Breast epithelium (tissue), 3 donors: ENCODE data around the gene APLN.

Source experiments
- POLR2A ChIP-seq: fragments of 450-650 bp; IDR thresholded peaks from one replicate; pipeline ENCODE4 v1.6.1; 2016; ENCODE audit warnings: antibody characterized with exemption, mild to moderate bottlenecking, moderate library complexity
- TF ChIP-seq, protein P1 (sequence below), 3 donors: fragments of 450-650 bp; IDR thresholded peaks; one replicate each; pipeline ENCODE4 v1.5.1; 2016 to 2017; ENCODE audit warnings: antibody characterized with exemption in 3 of 3, mild to moderate bottlenecking in 3 of 3, moderate library complexity in 3 of 3

DNA sequence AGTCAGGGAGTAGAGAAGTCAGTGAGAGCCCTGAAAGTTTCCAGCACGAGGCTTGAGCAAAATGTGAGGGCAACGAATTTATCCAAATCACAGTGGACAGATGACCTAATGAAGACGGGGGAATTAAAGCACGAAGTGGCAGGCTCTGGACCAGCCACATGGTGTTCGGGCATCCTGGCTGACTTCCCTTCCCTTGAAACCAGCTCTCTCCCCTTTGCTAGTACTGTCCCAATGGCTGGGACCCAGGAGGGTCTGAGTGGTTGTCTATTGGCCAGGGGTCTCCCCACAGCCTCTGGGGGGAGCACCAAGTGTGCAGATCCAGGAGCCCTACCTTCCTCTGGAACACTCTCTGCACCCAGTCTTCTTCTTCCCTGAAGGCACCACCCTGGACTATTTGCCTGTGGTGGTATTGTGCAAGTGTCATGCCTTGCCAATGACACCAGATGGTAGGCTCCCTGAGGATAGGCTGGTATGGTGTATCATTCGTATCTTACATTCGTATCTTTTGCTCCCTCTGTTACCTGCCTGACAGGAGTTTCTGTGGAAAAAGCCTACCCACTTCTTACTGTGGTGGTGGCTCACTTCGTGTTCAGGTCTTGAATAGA is 2.1 kb downstream of the APLN start:
- TF ChIP-seq POLR2A, result no peak
- TF ChIP-seq, protein P1, sequence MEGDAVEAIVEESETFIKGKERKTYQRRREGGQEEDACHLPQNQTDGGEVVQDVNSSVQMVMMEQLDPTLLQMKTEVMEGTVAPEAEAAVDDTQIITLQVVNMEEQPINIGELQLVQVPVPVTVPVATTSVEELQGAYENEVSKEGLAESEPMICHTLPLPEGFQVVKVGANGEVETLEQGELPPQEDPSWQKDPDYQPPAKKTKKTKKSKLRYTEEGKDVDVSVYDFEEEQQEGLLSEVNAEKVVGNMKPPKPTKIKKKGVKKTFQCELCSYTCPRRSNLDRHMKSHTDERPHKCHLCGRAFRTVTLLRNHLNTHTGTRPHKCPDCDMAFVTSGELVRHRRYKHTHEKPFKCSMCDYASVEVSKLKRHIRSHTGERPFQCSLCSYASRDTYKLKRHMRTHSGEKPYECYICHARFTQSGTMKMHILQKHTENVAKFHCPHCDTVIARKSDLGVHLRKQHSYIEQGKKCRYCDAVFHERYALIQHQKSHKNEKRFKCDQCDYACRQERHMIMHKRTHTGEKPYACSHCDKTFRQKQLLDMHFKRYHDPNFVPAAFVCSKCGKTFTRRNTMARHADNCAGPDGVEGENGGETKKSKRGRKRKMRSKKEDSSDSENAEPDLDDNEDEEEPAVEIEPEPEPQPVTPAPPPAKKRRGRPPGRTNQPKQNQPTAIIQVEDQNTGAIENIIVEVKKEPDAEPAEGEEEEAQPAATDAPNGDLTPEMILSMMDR (IDR thresholded peaks at IDR 0.05), result no peak
